ENCODE data around the gene CNOT1.

- TF ChIP-seq GATA2 (IDR thresholded peaks at IDR 0.05; ENCODE audit: low read depth, low read length) (no peak), GATA3 (IDR thresholded peaks at IDR 0.05; ENCODE audit: low read depth, low read length) (no peak)
Measured at GRCh38 chr16:58556678-58557077, 72.9 kb downstream of the CNOT1 start.
